SU-DHL-6 (cell line): Measurements from ENCODE around the gene KRT9.
"Not testable (repeated sequence)": the region's sequence is repeated elsewhere in the genome, so short reads cannot be mapped to it uniquely, and the experiment has no call there.

Source experiments
- H2AFZ ChIP-seq: fragments of 200-600 bp; sonication (generic); 2 replicates; pipeline ENCODE4 v1.6.1; 2014; ENCODE audit warnings: low read depth, mild to moderate bottlenecking, moderate library complexity, mixed read lengths, antibody characterized with exemption, low read length; ENCODE audit not compliant: severe bottlenecking
- H3F3A ChIP-seq: fragments of 200-600 bp; shearing (Covaris generic); 2 replicates; pipeline ENCODE4 v1.6.0; 2016; ENCODE audit warnings: antibody characterized with exemption, mild to moderate bottlenecking; ENCODE audit not compliant: insufficient read depth
- H3K27ac ChIP-seq: fragments of 200-600 bp; sonication (generic); 2 replicates; pipeline ENCODE4 v1.5.1; 2016; ENCODE audit warnings: low read depth, mild to moderate bottlenecking, low read length, moderate library complexity, mixed read lengths
- H3K27me3 ChIP-seq: fragments of 200-600 bp; sonication (generic), shearing (Covaris generic); 2 replicates; pipeline ENCODE4 v1.6.0; 2014; ENCODE audit warnings: mild to moderate bottlenecking, low read length
- H3K36me3 ChIP-seq: fragments of 200-600 bp; sonication (generic); 2 replicates; pipeline ENCODE4 v1.6.1; 2014; ENCODE audit warnings: mild to moderate bottlenecking, low read length, mixed read lengths
- H3K4me2 ChIP-seq: fragments of 300-600, 200-600 bp; shearing (Covaris generic), sonication (generic); 2 replicates; pipeline ENCODE4 v1.6.0; 2014; ENCODE audit warnings: low read length, low read depth, mild to moderate bottlenecking; ENCODE audit not compliant: poor library complexity, severe bottlenecking
- H3K4me3 ChIP-seq: fragments of 200-600 bp; sonication (generic); 2 replicates; pipeline ENCODE4 v1.5.1; 2014; ENCODE audit warnings: antibody characterized with exemption, low read length, mild to moderate bottlenecking, mixed read lengths; ENCODE audit not compliant: insufficient read depth, poor library complexity, severe bottlenecking
- H3K79me2 ChIP-seq: fragments of 200-600 bp; sonication (generic); 2 replicates; pipeline ENCODE4 v1.6.1; 2014; ENCODE audit warnings: mild to moderate bottlenecking, low read length, moderate library complexity; ENCODE audit not compliant: insufficient read depth
- H3K9ac ChIP-seq: fragments of 200-600 bp; sonication (generic); 2 replicates; pipeline ENCODE4 v1.7.0; 2014; ENCODE audit warnings: mild to moderate bottlenecking, low read length
- H3K9me2 ChIP-seq: fragments of 200-600 bp; sonication (generic); replicated peaks from 2 replicates; pipeline ENCODE4 v1.6.1; 2014; ENCODE audit warnings: low read length; ENCODE audit not compliant: insufficient read depth
- H3K9me3 ChIP-seq: fragments of 200-600 bp; sonication (generic); 2 replicates; pipeline ENCODE4 v1.6.1; 2014; ENCODE audit warnings: low read length, mixed read lengths; ENCODE audit not compliant: insufficient read depth
- H4K20me1 ChIP-seq: fragments of 200-600 bp; sonication (generic); 2 replicates; pipeline ENCODE4 v1.6.1; 2014; ENCODE audit warnings: low read depth, mild to moderate bottlenecking, antibody characterized with exemption, low read length, moderate library complexity, mixed read lengths
- CTCF ChIP-seq: fragments of 200-600 bp; sonication (generic); IDR thresholded peaks from one replicate; pipeline ENCODE4 v1.5.1; 2017; ENCODE audit warnings: antibody characterized with exemption, mild to moderate bottlenecking, low read length, moderate library complexity; ENCODE audit not compliant: insufficient read depth, poor library complexity, severe bottlenecking
- EZH2phosphoT487 ChIP-seq: fragments of 200-600 bp; sonication (generic), shearing (Covaris generic); conservative IDR thresholded peaks from 2 replicates; pipeline ENCODE4 v1.6.1; 2018; ENCODE audit warnings: mild to moderate bottlenecking, antibody characterized with exemption, low read length, moderate library complexity, mixed read lengths

KRT9 gene

GRCh38 chr17:41578971-41579370 is 7.1 kb upstream of the KRT9 start:
- Histone ChIP-seq H3K9me2 (no peaks in the 10 kb centered on the region), H3K4me2 (peak overlapping the region; percentile 34), H3K9me3 (no peaks in the 10 kb centered on the region), H3K36me3 (no peaks in the 10 kb centered on the region), H3K4me3 (no peak overlapping the region), H3K9ac (no peak overlapping the region), H3F3A (no peaks in the 10 kb centered on the region), H2AFZ (peak overlapping the region; percentile 52), H3K27me3 (no peaks in the 10 kb centered on the region), H3K27ac (no peak overlapping the region), H3K79me2 (no peaks in the 10 kb centered on the region), H4K20me1 (no peaks in the 10 kb centered on the region)
- TF ChIP-seq CTCF, result no peak
- TF ChIP-seq EZH2phosphoT487, result no peak

- Histone ChIP-seq H3K27me3 (no peaks in the 10 kb centered on the region), H3K4me2 (no peak overlapping the region), H2AFZ (no peak overlapping the region), H3K79me2 (no peaks in the 10 kb centered on the region), H3K36me3 (no peaks in the 10 kb centered on the region), H3K9me2 (no peaks in the 10 kb centered on the region), H3F3A (no peaks in the 10 kb centered on the region), H4K20me1 (no peaks in the 10 kb centered on the region), H3K27ac (no peak overlapping the region), H3K4me3 (no peak overlapping the region), H3K9me3 (no peaks in the 10 kb centered on the region), H3K9ac (no peak overlapping the region)
- no peak for TF ChIP-seq CTCF
- no peak for TF ChIP-seq EZH2phosphoT487
Measured at GRCh38 chr17:41578538-41578937, 6.7 kb upstream of the KRT9 start.

GRCh38 chr17:41576740-41577139 is 4.9 kb upstream of the KRT9 start:
- not testable (repeated sequence) for H3K9me2 ChIP-seq, H3K9me3 ChIP-seq, H3K27ac ChIP-seq, H3K27me3 ChIP-seq, H3K9ac ChIP-seq, H4K20me1 ChIP-seq, H3K36me3 ChIP-seq, H3K79me2 ChIP-seq, H3F3A ChIP-seq, H3K4me2 ChIP-seq, H3K4me3 ChIP-seq, H2AFZ ChIP-seq

- Histone ChIP-seq H3K4me3 (no peak overlapping the region), H3K9ac (no peak overlapping the region), H3F3A (no peaks in the 10 kb centered on the region), H2AFZ (no peak overlapping the region), H3K27me3 (no peaks in the 10 kb centered on the region), H3K27ac (no peak overlapping the region), H3K4me2 (no peak overlapping the region), H3K9me3 (no peaks in the 10 kb centered on the region), H3K79me2 (no peaks in the 10 kb centered on the region), H3K36me3 (no peaks in the 10 kb centered on the region), H3K9me2 (no peaks in the 10 kb centered on the region), H4K20me1 (no peaks in the 10 kb centered on the region)
- TF ChIP-seq EZH2phosphoT487 (no peak), CTCF (no peak)
Measured at GRCh38 chr17:41575336-41575735, 3.5 kb upstream of the KRT9 start.
